Endothelial cell of umbilical vein (primary cell): Measurements from ENCODE around the gene PPP1R1A. TPM values are rescaled to one million over a fixed set of nuclear protein-coding genes. Genes with fewer than 3 reads are reported as not detected.

Experiments used
- BruUV-seq: library from RNA; stranded (reverse); fragments of 400-500 nt; replicated peaks from 2 replicates; lab custom pipeline; 2021; lab: Mats Ljungman, UMichigan
- CTCF ChIA-PET: fragments of 300-600, 350-600 bp; sonication (Branson Sonifier 250); formaldehyde crosslinking; loops from one replicate; lab custom pipeline; 2021; ENCODE audit warnings: antibody characterized with exemption, inconsistent platforms; lab: Charles Lee
- POLR2A ChIA-PET: fragments of 300-600, 350-600 bp; sonication (Branson Sonifier 250); formaldehyde crosslinking; loops from one replicate; lab custom pipeline; 2021; ENCODE audit warnings: antibody characterized with exemption, inconsistent platforms; lab: Charles Lee
- DNase-seq: peaks from one replicate; pipeline ENCODE4 v3.0.0-alpha.2; 2011; ENCODE audit warnings: low read depth, low spot score
- FAIRE-seq: peaks from 2 replicates; lab custom pipeline; 2011; peaks lifted over from hg19 to GRCh38; lab: Jason Lieb, UNC
- H2AFZ ChIP-seq: 2 replicates; pipeline ENCODE4 v1.6.0; 2012; ENCODE audit warnings: low read depth, low read length, control low read depth, inconsistent platforms
- H3K27ac ChIP-seq: 2 replicates; pipeline ENCODE4 v1.5.1; 2011; ENCODE audit warnings: low read depth, mild to moderate bottlenecking, control low read depth, low read length, moderate library complexity; ENCODE audit not compliant: insufficient read depth
- H3K27me3 ChIP-seq, 2 experiments: 2 replicates each; pipeline versions ENCODE4 v1.6.0 to v1.6.1; 2011; ENCODE audit warnings: low read length in 2 of 2, mixed read lengths in 1 of 2; ENCODE audit not compliant: control insufficient read depth in 2 of 2, insufficient read depth in 2 of 2
- H3K36me3 ChIP-seq, 2 experiments: 2 replicates in 1 of 2; 3 replicates in 1 of 2; pipeline ENCODE4 v1.5.1; 2011; ENCODE audit warnings: low read length in 2 of 2, mild to moderate bottlenecking in 1 of 2, moderate library complexity in 1 of 2; ENCODE audit not compliant: control insufficient read depth in 2 of 2, insufficient read depth in 2 of 2; ENCODE audit errors: extremely low read depth in 1 of 2
- H3K4me1 ChIP-seq: 3 replicates; pipeline ENCODE4 v1.5.1; 2011; ENCODE audit warnings: mild to moderate bottlenecking, low read length; ENCODE audit not compliant: control insufficient read depth, insufficient read depth; ENCODE audit errors: extremely low read depth
- H3K4me2 ChIP-seq: 2 replicates; pipeline ENCODE4 v1.6.1; 2011; ENCODE audit warnings: low read length, control low read depth, mixed read lengths; ENCODE audit not compliant: insufficient read depth
- H3K4me3 ChIP-seq, 3 experiments: fragments of 200-600 bp in 1 of 3; sonication (generic), shearing (Covaris generic) in 1 of 3; replicated peaks in 1 of 3; 2 replicates each; pipeline ENCODE4 v1.5.1; 2011 to 2016; ENCODE audit warnings: control low read depth in 3 of 3, low read length in 3 of 3, mild to moderate bottlenecking in 2 of 3, inconsistent platforms in 1 of 3, low read depth in 1 of 3, moderate library complexity in 1 of 3; ENCODE audit not compliant: insufficient read depth in 1 of 3
- H3K79me2 ChIP-seq: 2 replicates; pipeline ENCODE4 v1.6.0; 2012; ENCODE audit warnings: low read length, inconsistent platforms; ENCODE audit not compliant: control insufficient read depth, insufficient read depth
- H3K9ac ChIP-seq: replicated peaks from 2 replicates; pipeline ENCODE3; 2011; ENCODE audit warnings: low read length, control low read depth; ENCODE audit not compliant: insufficient read depth; ENCODE audit errors: extremely low read depth
- H3K9me1 ChIP-seq: replicated peaks from 3 replicates; pipeline ENCODE4 v1.6.0; 2011; ENCODE audit warnings: mild to moderate bottlenecking, low read length; ENCODE audit not compliant: control insufficient read depth, insufficient read depth; ENCODE audit errors: extremely low read depth
- H3K9me3 ChIP-seq: replicated peaks from 2 replicates; pipeline ENCODE4 v1.5.1; 2012; ENCODE audit warnings: low read length, inconsistent platforms; ENCODE audit not compliant: control insufficient read depth, insufficient read depth
- H4K20me1 ChIP-seq: replicated peaks from 2 replicates; pipeline ENCODE3; 2011; ENCODE audit warnings: mild to moderate bottlenecking, low read length; ENCODE audit not compliant: control insufficient read depth, insufficient read depth; ENCODE audit errors: extremely low read depth
- CTCF ChIP-seq, 2 donors: IDR thresholded peaks; 1 replicate in 1 of 2; 2 replicates in 1 of 2; pipeline ENCODE4 v1.5.1; 2011; ENCODE audit warnings: low read length in 2 of 2, mild to moderate bottlenecking in 2 of 2, moderate library complexity in 2 of 2, control low read depth in 1 of 2, inconsistent platforms in 1 of 2, low read depth in 1 of 2; ENCODE audit not compliant: insufficient read depth in 1 of 2; ENCODE audit errors: extremely low read depth in 1 of 2
- EZH2 ChIP-seq: IDR thresholded peaks from 2 replicates; pipeline ENCODE4 v1.6.1; 2012; ENCODE audit warnings: borderline replicate concordance, low read depth, mild to moderate bottlenecking, moderate library complexity, low read length, inconsistent platforms; ENCODE audit not compliant: severe bottlenecking
- FOS ChIP-seq: IDR thresholded peaks from 2 replicates; pipeline ENCODE4 v1.6.1; 2011; ENCODE audit warnings: mild to moderate bottlenecking, low read length, moderate library complexity, borderline replicate concordance; ENCODE audit not compliant: insufficient read depth
- JUN ChIP-seq: IDR thresholded peaks from 2 replicates; pipeline ENCODE4 v1.6.1; 2011; ENCODE audit warnings: borderline replicate concordance, low read depth; ENCODE audit not compliant: insufficient read length, insufficient read depth
- MAX ChIP-seq: IDR thresholded peaks from 2 replicates; pipeline ENCODE4 v1.6.1; 2011; ENCODE audit not compliant: insufficient read depth, insufficient read length
- dilution Hi-C: fragments of 300-500 bp; cut with MboI; formaldehyde crosslinking; loops from one replicate; pipeline ENCODE4 v1.15.0; 2019; ENCODE audit warnings: low sequenced_read_pairs; ENCODE audit not compliant: extremely low pct_ligation_motif_present
- intact Hi-C: fragments of 100-400 bp; cut with micrococcal nuclease; formaldehyde crosslinking; loops from one replicate; pipeline ENCODE4 v1.10.0; 2022
- polyA plus RNA-seq, 4 experiments: library from polyadenylated mRNA; depleted of rRNA in 3 of 4; stranded (reverse) in 3 of 4; unstranded in 1 of 4; fragments of >200 nt; gene quantifications; 2 replicates each; pipeline versions ENCODE4 v1.2.1 to v1.2.3, GENCODE V29; 2011 to 2012; ENCODE audit warnings: missing spikeins in 1 of 4
- total RNA-seq: library from RNA; stranded (reverse); gene quantifications from 2 replicates; pipeline ENCODE4 v1.2.3, GENCODE V29; 2021

PPP1R1A gene
- total and polyA plus RNA-seq, 2 donors (not counting 3 experiments of a cell fraction or from before 2014, with no cell fraction given): not detected

- DNase-seq (no peak), FAIRE-seq (no peak)
- Histone ChIP-seq H3K9ac (no peak overlapping the region), H3K27ac (no peak overlapping the region), H3K4me3 (no peak overlapping the region), H3K36me3 (no peaks in the 10 kb centered on the region), H3K9me1 (no peaks in the 10 kb centered on the region), H3K4me2 (no peak overlapping the region), H3K4me1 (no peaks in the 10 kb centered on the region), H2AFZ (no peak overlapping the region), H3K9me3 (no peaks in the 10 kb centered on the region), H3K79me2 (no peaks in the 10 kb centered on the region), H3K27me3 (peaks cover 22 to 28% of the 10 kb centered on the region in 2 experiments), H4K20me1 (no peaks in the 10 kb centered on the region)
- no TSS peak for BruUV-seq
- POLR2A ChIA-PET: no interaction called here
- dilution Hi-C loops (no loop called here), intact Hi-C loops (no loop called here)
- CTCF ChIA-PET: interaction anchor here (1.1 to 2.5 kb wide), 4 partner anchors 9 to 21 kb away, joined by 3 to 10 read pairs (median 4); no protein-coding TSS in a partner anchor
- no peak for TF ChIP-seq MAX
- no peak for TF ChIP-seq CTCF (IDR thresholded peaks at IDR 0.05; ENCODE audit: extremely low read depth in 1 of 2, insufficient read depth in 1 of 2, low read depth in 1 of 2, low read length in 2 of 2)
- TF ChIP-seq FOS: no peak
- no peak for TF ChIP-seq EZH2
- TF ChIP-seq JUN: no peak
Measured at GRCh38 chr12:54583726-54584125, 4.7 kb downstream of the PPP1R1A start.
